PC-9 (cell line): ENCODE measurements around the gene VPS4A.

ENCODE experiments used
- CTCF ChIP-seq: fragments of 200-600 bp; sonication (generic); conservative IDR thresholded peaks from 2 replicates; pipeline ENCODE4 v1.6.1; 2017; ENCODE audit warnings: mixed run types, antibody characterized with exemption, mild to moderate bottlenecking, moderate library complexity
- EZH2 ChIP-seq: fragments of 200-600 bp; sonication (generic); IDR thresholded peaks from 2 replicates; pipeline ENCODE4 v1.8.0; 2017; ENCODE audit warnings: antibody characterized with exemption, low read depth

- TF ChIP-seq CTCF: no peak
- TF ChIP-seq EZH2: no peak
Observed at GRCh38 chr16:69346683-69347082, 35.5 kb downstream of the VPS4A start.
